HG02571 (cell line): ENCODE data around the gene CARD11.
"Not testable (repeated sequence)": the region's sequence is repeated elsewhere in the genome, so short reads cannot be mapped to it uniquely, and the experiment has no call there.

Experiments used
- ATAC-seq: cut with Tn5 transposase; IDR thresholded peaks from one replicate; pipeline ENCODE4 v1.9.1; 2021; ENCODE audit warnings: mild to moderate bottlenecking, moderate library complexity; ENCODE audit not compliant: unreplicated experiment

Gene CARD11

DNA sequence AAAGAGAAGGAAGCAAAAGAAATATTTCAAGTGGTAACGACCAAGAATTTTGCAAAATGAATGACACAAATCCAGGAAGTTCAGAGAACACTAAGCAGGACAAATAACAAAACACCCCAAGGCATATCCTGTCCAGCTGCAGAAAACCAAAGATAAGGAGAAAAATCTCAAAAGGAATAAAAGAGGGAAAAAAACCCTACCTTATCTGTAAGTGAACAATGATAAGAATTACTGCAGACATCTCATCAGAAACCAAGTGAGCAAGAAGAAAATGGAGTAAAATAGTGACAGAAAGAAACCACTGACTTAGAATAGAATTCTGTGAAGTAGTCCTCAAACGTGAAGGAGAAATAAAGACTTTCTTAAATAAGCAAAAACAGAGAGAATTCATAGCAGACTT is 21.8 kb downstream of the CARD11 start:
- no peak for ATAC-seq

DNA sequence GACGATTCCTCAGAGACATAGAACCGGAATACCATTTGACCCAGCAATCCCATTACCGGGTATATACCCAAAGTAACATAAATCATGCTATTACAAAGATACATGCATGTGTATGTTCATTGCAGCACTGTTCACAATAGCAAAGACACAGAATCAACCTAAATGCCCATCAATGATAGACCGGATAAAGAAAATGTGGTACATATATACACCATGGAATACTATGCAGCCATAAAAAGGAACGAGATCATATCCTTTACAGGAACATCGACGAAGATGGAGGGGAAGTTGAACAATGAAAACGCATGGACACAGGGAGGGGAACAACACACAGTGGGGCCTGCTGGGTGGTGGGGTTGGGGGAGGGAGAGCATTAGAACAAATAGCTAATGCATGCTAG is 22.4 kb downstream of the CARD11 start:
- ATAC-seq, result not testable (repeated sequence)

DNA sequence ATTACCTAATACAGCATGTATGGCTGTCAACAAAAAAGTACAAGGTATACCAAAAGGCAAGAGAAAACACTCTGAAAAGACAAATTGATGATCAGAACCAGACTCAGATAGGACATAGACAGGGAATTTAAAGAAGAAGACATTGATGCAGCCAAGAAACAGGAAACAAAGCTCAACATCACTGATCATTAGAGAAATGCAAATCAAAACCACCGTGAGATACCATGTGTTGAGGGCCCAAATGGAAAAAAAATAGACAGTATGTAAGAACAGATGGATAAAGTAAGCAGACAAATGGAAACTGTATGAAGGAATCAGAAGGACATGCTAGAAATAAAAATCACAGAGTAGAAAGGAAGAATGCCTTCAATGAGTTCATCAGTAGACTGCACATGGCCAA is 23.3 kb downstream of the CARD11 start:
- ATAC-seq, result no peak

- no peak for ATAC-seq
Observed at GRCh38 chr7:3019801-3020200, 23.9 kb downstream of the CARD11 start.

DNA sequence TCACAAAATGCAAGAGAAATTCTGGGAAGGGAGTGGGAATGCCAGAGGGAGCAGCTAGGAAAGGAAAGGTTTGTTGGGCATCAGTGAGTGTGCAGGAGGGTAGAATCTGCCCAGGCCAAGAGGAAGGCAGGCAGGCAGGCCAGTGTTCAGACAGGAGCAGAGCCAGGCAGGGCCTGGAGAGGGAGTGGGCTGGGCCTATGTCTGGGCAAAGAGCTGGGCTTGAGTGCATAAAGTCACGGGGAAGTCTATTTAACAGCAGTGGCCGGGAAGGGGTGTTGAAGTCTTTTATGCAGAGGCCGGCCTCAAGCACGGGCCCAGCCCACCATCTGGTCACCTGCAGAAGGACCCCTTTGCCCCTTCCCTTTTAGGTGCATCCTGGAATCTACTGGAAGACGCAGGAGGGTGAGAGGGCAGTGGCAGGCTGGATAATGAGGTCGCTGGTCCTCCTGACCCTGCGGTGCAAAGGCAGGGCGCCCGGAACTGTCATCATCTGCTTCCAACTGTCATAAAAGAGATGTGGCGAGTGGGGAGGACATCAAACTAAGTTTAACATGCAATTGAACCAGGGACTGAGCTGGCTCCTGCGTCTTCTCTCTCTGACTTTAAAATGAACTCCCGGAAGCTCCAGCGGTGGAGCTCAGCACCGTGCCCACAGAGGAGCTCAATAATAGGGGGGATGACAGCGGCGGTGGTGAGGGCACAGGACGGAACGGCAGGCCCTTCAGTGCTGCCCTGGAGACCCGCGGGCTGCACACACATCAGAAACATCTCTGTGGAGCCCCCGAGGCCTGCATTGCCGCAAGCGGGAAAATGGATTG is 29.5 kb downstream of the CARD11 start:
- no peak for ATAC-seq

- ATAC-seq, result no peak
Observed at GRCh38 chr7:3011211-3011852, 32.3 kb downstream of the CARD11 start.

- ATAC-seq, result no peak
Observed at GRCh38 chr7:3010161-3010560, 33.5 kb downstream of the CARD11 start.

- no peak for ATAC-seq
Observed at GRCh38 chr7:3009086-3009485, 34.6 kb downstream of the CARD11 start.

- ATAC-seq, result no peak
Observed at GRCh38 chr7:3008386-3008785, 35.3 kb downstream of the CARD11 start.

GRCh38 chr7:3007696-3008095 is 36.0 kb downstream of the CARD11 start:
- ATAC-seq, result no peak

- no peak for ATAC-seq
Observed at GRCh38 chr7:3005257-3005656, 38.4 kb downstream of the CARD11 start.

GRCh38 chr7:3003936-3004335 is 39.7 kb downstream of the CARD11 start:
- ATAC-seq, result no peak

GRCh38 chr7:3002631-3003030 is 41.0 kb downstream of the CARD11 start:
- ATAC-seq, result no peak

DNA sequence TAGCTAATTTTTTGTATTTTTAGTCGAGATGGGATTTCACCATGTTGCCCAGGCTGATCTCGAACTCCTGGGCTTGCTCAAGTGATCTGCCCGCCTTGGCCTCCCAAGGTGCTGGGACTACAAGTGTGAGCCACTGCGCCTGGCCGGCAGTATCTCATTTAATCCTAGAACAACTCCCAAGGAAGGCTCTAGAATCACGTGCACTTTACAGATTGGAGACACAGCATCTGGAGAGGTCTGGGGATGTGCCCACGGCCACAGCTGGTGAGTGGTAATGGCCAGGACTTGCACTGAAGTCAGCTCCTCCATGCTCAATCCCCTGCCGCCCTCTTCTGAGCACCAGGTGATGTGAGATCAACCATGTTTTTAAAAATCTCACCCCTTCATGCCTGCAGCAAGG is 43.1 kb downstream of the CARD11 start:
- no peak for ATAC-seq

- ATAC-seq, result no peak
Observed at GRCh38 chr7:2999078-2999500, 44.6 kb downstream of the CARD11 start.

DNA sequence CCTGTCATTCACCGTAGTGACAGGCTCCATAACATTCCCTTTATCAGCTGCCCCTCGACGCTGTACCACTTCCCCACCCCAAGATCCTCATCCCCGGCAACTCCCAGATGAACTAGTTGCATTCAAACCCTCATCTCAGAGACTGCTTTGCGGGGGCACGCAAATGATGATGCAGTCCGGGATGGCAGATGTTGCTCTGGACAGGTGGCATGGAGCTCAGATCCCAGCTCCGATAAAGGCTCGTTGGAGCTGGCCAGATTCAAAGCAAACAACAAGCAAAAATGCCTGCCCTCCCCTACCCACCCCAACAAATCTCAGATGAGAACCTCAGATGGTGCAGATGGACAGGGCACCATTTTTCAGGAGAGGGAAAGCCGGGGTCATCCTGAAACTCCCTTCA is 46.7 kb downstream of the CARD11 start:
- no peak for ATAC-seq

- no peak for ATAC-seq
Observed at GRCh38 chr7:2996141-2996540, 47.5 kb downstream of the CARD11 start.

DNA sequence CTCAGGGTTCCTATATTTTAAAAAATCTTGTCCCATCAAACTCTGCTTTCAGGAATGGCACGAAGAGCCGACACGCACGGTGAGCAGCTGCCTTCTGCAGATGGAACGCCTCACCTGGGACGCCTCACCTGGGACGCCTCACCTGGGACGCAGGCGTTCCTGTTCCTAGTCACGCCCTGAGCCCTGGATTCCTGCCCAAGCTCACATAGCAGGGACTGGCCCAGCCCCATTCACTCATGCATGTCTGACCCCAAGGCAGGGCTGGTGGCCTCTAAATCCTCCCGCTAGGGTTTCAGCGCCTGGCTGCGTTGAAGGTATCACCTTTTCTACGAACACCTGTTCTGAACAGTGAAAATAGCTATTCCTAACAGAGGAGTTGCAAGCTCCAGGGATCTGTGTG is 49.8 kb downstream of the CARD11 start:
- no peak for ATAC-seq

GRCh38 chr7:2993396-2993795 is 50.3 kb downstream of the CARD11 start:
- ATAC-seq, result no peak

DNA sequence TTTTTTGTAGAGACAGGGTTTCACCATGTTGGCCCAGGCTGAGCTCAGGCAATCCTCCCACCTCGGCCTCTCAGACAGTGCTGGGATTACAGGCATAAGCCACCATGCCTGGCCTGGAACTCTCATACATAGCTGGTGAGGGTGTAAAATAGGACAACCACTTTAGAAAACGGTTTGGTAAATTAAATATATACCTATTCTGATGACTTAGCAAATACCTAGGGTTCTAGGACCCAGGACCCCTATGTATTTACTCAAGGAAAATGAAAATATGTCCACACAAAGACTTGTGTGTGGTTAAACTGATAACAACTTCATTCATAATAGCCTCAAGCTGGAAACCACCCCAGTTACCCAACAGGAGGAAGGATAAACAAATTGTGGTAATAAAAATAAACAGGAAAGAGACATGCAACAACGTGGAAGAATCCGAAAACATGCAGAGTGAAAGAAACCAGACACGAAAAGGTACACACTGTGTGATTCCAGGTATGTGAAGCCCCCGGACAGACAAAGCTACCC is 52.7 kb downstream of the CARD11 start:
- ATAC-seq, result no peak

DNA sequence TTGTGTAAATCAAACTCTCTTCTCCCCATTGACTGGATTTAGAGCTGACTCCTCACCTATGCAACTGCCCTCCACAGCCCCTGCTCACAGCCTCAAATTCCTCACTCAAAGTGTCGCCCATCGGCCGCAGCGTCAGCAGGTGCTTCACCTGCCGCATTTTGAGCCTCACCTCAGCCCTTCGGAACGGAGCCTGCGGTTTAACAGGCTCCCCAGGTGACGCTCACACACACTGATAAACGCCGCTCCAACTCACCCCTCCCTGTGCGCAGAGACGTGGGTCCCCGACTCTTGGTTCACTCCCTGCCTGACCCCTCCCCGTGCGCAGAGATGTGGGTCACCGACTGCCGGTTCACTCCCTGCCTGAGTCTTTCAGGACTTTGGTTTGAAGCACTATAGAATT is 57.1 kb downstream of the CARD11 start:
- no peak for ATAC-seq

- ATAC-seq, result no peak
Observed at GRCh38 chr7:2985866-2986265, 57.8 kb downstream of the CARD11 start.
